Measurements from ENCODE around the gene PRKAR1B.

- TF ChIP-seq GATA3 (IDR thresholded peaks at IDR 0.05; ENCODE audit: low read depth, low read length) (no peak), GATA2 (IDR thresholded peaks at IDR 0.05; ENCODE audit: low read depth, low read length) (no peak)
Measured at GRCh38 chr7:645606-646005, 81.5 kb downstream of the PRKAR1B start.

Data from SH-SY5Y (cell line).